ENCODE data around the gene REEP3. TPM values are rescaled to one million over a fixed set of nuclear protein-coding genes. Genes with fewer than 3 reads are reported as not detected.

Gene REEP3
- total RNA-seq, 1 experiment from 2014 or later, result 51.8 TPM

DNA sequence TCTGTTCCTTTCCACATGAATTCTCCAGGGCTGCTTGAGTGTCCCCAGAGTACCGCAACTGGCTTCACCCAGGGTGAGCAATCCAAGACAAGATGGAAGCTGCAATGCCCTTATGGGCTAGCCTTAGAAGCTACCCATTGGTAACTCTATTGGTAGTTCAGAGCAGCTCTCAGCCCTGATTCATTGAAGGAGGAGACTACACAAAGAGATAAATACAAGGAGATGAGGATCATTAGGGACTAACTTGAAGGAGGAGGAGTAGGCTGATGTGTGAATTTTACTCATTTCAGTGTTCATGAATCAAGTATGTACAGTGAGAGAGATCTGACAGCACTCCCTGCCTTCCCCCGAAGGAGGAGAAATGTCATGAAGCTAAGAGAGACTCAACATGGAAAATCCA is 124.0 kb downstream of the REEP3 start:
- Mint-ChIP-seq H3K27me3 (ENCODE audit: insufficient read depth, unreplicated experiment) (no peaks in the 10 kb centered on the region), H3K4me1 (ENCODE audit: insufficient read depth, unreplicated experiment) (no peaks in the 10 kb centered on the region), H3K27ac (ENCODE audit: low read depth, unreplicated experiment) (no peak overlapping the region), H3K36me3 (ENCODE audit: insufficient read depth, unreplicated experiment) (no peaks in the 10 kb centered on the region), H3K4me3 (ENCODE audit: unreplicated experiment) (no peak overlapping the region), H3K9me3 (ENCODE audit: unreplicated experiment) (peaks cover 5% of the 10 kb centered on the region)
- ChIA-PET CTCF (interaction anchor here (0.5 to 1.6 kb wide), 2 partner anchors 24 to 1749 kb away, joined by 3 to 5 read pairs; no protein-coding TSS in a partner anchor), POLR2A (no interaction called here)
- BruUV-seq (replicated peaks), result no TSS peak
- DNase-seq (ENCODE audit: unreplicated experiment), result no peak
- intact Hi-C loops (cut with micrococcal nuclease), result no loop called here
- TF ChIP-seq, protein P1, sequence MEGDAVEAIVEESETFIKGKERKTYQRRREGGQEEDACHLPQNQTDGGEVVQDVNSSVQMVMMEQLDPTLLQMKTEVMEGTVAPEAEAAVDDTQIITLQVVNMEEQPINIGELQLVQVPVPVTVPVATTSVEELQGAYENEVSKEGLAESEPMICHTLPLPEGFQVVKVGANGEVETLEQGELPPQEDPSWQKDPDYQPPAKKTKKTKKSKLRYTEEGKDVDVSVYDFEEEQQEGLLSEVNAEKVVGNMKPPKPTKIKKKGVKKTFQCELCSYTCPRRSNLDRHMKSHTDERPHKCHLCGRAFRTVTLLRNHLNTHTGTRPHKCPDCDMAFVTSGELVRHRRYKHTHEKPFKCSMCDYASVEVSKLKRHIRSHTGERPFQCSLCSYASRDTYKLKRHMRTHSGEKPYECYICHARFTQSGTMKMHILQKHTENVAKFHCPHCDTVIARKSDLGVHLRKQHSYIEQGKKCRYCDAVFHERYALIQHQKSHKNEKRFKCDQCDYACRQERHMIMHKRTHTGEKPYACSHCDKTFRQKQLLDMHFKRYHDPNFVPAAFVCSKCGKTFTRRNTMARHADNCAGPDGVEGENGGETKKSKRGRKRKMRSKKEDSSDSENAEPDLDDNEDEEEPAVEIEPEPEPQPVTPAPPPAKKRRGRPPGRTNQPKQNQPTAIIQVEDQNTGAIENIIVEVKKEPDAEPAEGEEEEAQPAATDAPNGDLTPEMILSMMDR (IDR thresholded peaks at IDR 0.05; ENCODE audit: unreplicated experiment), result no peak

DNA sequence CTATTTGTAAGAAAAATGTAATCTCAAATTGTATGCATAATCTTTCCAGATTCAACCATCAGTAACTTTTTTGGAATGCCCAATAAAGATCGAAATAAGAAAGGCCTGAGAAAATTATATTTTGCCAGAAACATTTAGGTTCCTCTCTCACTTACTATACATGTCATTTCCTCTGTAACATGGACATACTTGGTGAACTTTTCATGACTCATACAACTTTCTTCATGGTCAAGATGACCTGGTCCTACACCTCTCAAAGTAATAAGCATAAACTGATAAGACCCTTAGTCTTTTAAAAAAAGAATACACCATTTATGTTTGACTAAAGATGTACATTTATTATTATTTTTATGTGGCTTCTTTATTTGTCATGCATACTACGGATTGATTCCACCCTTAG is 125.3 kb downstream of the REEP3 start:
- POLR2A ChIA-PET, result no interaction called here
- CTCF ChIA-PET, result no interaction called here
- Mint-ChIP-seq H3K4me1 (ENCODE audit: insufficient read depth, unreplicated experiment) (no peaks in the 10 kb centered on the region), H3K4me3 (ENCODE audit: unreplicated experiment) (no peak overlapping the region), H3K36me3 (ENCODE audit: insufficient read depth, unreplicated experiment) (no peaks in the 10 kb centered on the region), H3K9me3 (ENCODE audit: unreplicated experiment) (peaks cover 5% of the 10 kb centered on the region), H3K27me3 (ENCODE audit: insufficient read depth, unreplicated experiment) (no peaks in the 10 kb centered on the region), H3K27ac (ENCODE audit: low read depth, unreplicated experiment) (no peak overlapping the region)
- intact Hi-C loops (cut with micrococcal nuclease), result no loop called here
- BruUV-seq (replicated peaks), result no TSS peak
- TF ChIP-seq, protein P1 (IDR thresholded peaks at IDR 0.05; ENCODE audit: unreplicated experiment), result no peak
- DNase-seq (ENCODE audit: unreplicated experiment), result no peak

DNA sequence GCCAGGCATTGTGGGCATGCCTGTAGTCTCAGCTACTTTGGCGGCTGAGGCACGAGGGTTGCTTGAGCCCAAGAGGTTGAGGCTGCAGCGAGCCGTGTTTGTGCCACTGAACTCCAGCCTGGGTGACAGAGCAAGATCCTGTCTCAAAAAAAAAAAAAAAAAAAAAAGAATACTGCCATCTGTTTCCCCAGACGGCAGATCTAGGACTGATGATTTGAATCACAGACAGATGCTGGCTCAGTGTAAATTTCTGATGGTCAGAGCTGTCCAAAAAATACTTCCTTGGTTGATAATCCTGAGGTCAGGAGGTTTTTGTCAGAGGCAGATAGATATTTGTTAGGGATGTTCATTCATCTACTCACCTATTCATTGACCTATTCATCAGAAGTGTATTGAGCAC is 130.7 kb downstream of the REEP3 start:
- intact Hi-C loops (cut with micrococcal nuclease), result no loop called here
- ChIA-PET CTCF (no interaction called here), POLR2A (no interaction called here)
- H3K27ac Mint-ChIP-seq (ENCODE audit: low read depth, unreplicated experiment), result no peak overlapping the region
- H3K9me3 Mint-ChIP-seq (ENCODE audit: unreplicated experiment), result peaks cover 5% of the 10 kb centered on the region
- no peaks in the 10 kb centered on the region for H3K36me3 Mint-ChIP-seq (ENCODE audit: insufficient read depth, unreplicated experiment)
- no peaks in the 10 kb centered on the region for H3K4me1 Mint-ChIP-seq (ENCODE audit: insufficient read depth, unreplicated experiment)
- TF ChIP-seq, protein P1 (IDR thresholded peaks at IDR 0.05; ENCODE audit: unreplicated experiment), result no peak
- BruUV-seq (replicated peaks), result no TSS peak
- H3K27me3 Mint-ChIP-seq (ENCODE audit: insufficient read depth, unreplicated experiment), result no peaks in the 10 kb centered on the region
- DNase-seq (ENCODE audit: unreplicated experiment), result no peak
- no peak overlapping the region for H3K4me3 Mint-ChIP-seq (ENCODE audit: unreplicated experiment)

DNA sequence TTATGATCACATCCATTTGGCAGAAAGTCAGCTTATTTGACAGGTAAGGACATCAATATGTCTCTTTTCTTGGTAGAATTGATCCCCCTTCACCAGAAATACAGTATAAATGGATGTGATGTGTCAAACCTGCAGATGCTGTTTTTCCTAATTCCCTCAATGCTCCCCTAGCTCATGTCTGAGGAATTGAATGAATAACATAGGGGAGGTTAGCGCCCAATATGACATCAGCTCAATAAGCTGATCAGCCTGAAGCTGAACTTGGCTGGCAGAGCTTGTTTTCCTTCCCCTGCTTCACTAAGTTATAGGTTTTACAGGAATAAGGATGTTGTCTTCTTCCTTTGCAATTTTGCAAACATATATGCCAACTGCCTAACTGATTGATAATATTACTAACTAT is 132.5 kb downstream of the REEP3 start:
- Mint-ChIP-seq H3K36me3 (ENCODE audit: insufficient read depth, unreplicated experiment) (no peaks in the 10 kb centered on the region), H3K27ac (ENCODE audit: low read depth, unreplicated experiment) (no peak overlapping the region), H3K4me1 (ENCODE audit: insufficient read depth, unreplicated experiment) (no peaks in the 10 kb centered on the region), H3K9me3 (ENCODE audit: unreplicated experiment) (no peaks in the 10 kb centered on the region), H3K4me3 (ENCODE audit: unreplicated experiment) (no peak overlapping the region), H3K27me3 (ENCODE audit: insufficient read depth, unreplicated experiment) (no peaks in the 10 kb centered on the region)
- ChIA-PET CTCF (no interaction called here), POLR2A (no interaction called here)
- BruUV-seq (replicated peaks), result no TSS peak
- TF ChIP-seq, protein P1 (IDR thresholded peaks at IDR 0.05; ENCODE audit: unreplicated experiment), result no peak
- intact Hi-C loops (cut with micrococcal nuclease), result no loop called here
- DNase-seq (ENCODE audit: unreplicated experiment), result no peak
